GM19193 (cell line): ENCODE measurements around the gene VSIG4.

Source experiments
- POLR2A ChIP-seq: IDR thresholded peaks from 4 replicates; pipeline ENCODE4 v1.6.1; 2011; ENCODE audit not compliant: insufficient read depth, insufficient read length; ENCODE audit errors: extremely low read depth

The VSIG4 gene

GRCh38 chrX:66038115-66038514 is 1.8 kb downstream of the VSIG4 start:
- no peak for TF ChIP-seq POLR2A

GRCh38 chrX:66036231-66036630 is 3.6 kb downstream of the VSIG4 start:
- no peak for TF ChIP-seq POLR2A

GRCh38 chrX:66035667-66036066 is 4.2 kb downstream of the VSIG4 start:
- TF ChIP-seq POLR2A, result no peak

GRCh38 chrX:66030505-66031317 is 9.2 kb downstream of the VSIG4 start:
- TF ChIP-seq POLR2A, result no peak

GRCh38 chrX:66028936-66029335 is 10.9 kb downstream of the VSIG4 start:
- TF ChIP-seq POLR2A, result no peak

GRCh38 chrX:66024570-66024969 is 15.3 kb downstream of the VSIG4 start:
- TF ChIP-seq POLR2A, result no peak

GRCh38 chrX:66024092-66024467 is 15.8 kb downstream of the VSIG4 start:
- no peak for TF ChIP-seq POLR2A

- no peak for TF ChIP-seq POLR2A
Measured at GRCh38 chrX:66023385-66024091, 16.3 kb downstream of the VSIG4 start.

- TF ChIP-seq POLR2A, result no peak
Measured at GRCh38 chrX:66022632-66023384, 17.1 kb downstream of the VSIG4 start.

GRCh38 chrX:66021765-66022631 is 17.9 kb downstream of the VSIG4 start:
- TF ChIP-seq POLR2A, result no peak

- TF ChIP-seq POLR2A, result no peak
Measured at GRCh38 chrX:66021401-66021764, 18.5 kb downstream of the VSIG4 start.

- TF ChIP-seq POLR2A, result no peak
Measured at GRCh38 chrX:66020631-66021334, 19.1 kb downstream of the VSIG4 start.

- TF ChIP-seq POLR2A, result no peak
Measured at GRCh38 chrX:66019974-66020373, 19.9 kb downstream of the VSIG4 start.

GRCh38 chrX:66019310-66019652 is 20.6 kb downstream of the VSIG4 start:
- TF ChIP-seq POLR2A, result no peak

- TF ChIP-seq POLR2A, result no peak
Measured at GRCh38 chrX:66018585-66019309, 21.1 kb downstream of the VSIG4 start.
